HepG2 (cell line): ENCODE results near the gene DYNLT2B.

Source experiments
- ATF3 ChIP-seq: sonication (generic); formaldehyde crosslinking; IDR thresholded peaks from 2 replicates; pipeline ENCODE4 v1.4.0; 2020; ENCODE audit warnings: missing genetic modification reagents
- CTCF ChIP-seq: sonication (generic); formaldehyde crosslinking; IDR thresholded peaks from 2 replicates; pipeline ENCODE4 v1.5.0; 2020; ENCODE audit warnings: mild to moderate bottlenecking, missing genetic modification reagents, moderate library complexity
- FOXK2 ChIP-seq: fragments of 450-650 bp; IDR thresholded peaks from 2 replicates; pipeline ENCODE4 v1.6.1; 2016
- HNRNPH1 ChIP-seq: fragments of 200-400 bp; formaldehyde crosslinking; optimal IDR thresholded peaks from 2 replicates; pipeline ENCODE3; 2017; ENCODE audit warnings: mild to moderate bottlenecking, low read depth, low read length
- KLF11 ChIP-seq: IDR thresholded peaks from 2 replicates; pipeline ENCODE4 v1.6.1; 2016; ENCODE audit warnings: missing compliant biosample characterization
- MAZ ChIP-seq, 2 experiments: sonication (generic) in 1 of 2; formaldehyde crosslinking in 1 of 2; IDR thresholded peaks; 2 replicates each; pipeline versions ENCODE4 v1.5.0 to v1.6.1; 2012 to 2020; ENCODE audit warnings: low read depth in 2 of 2, mild to moderate bottlenecking in 2 of 2, borderline replicate concordance in 1 of 2, improper control_type of control experiment in 1 of 2, low read length in 1 of 2, missing genetic modification reagents in 1 of 2, moderate library complexity in 1 of 2
- MNT ChIP-seq: fragments of 450-650 bp; IDR thresholded peaks from 2 replicates; pipeline ENCODE4 v1.6.1; 2016
- PBX3 ChIP-seq: sonication (generic); formaldehyde crosslinking; IDR thresholded peaks from 2 replicates; pipeline ENCODE4 v1.8.1; 2023; ENCODE audit warnings: missing genetic modification reagents, inconsistent platforms, borderline replicate concordance
- SIN3A ChIP-seq: IDR thresholded peaks from 2 replicates; pipeline ENCODE4 v1.6.1; 2011; ENCODE audit warnings: low read depth, mild to moderate bottlenecking, control low read depth, low read length, borderline replicate concordance
- ZNF501 ChIP-seq: sonication (generic); formaldehyde crosslinking; IDR thresholded peaks from 2 replicates; pipeline ENCODE4 v1.5.1; 2020; ENCODE audit warnings: mild to moderate bottlenecking, moderate library complexity, missing genetic modification reagents

GRCh38 chr3:196339044-196339443, 21.0 kb upstream of the DYNLT2B start:
- TF ChIP-seq CTCF (CRISPR knock-in tag) (no peak), MNT (no peak), HNRNPH1 (no peak), ATF3 (CRISPR knock-in tag) (no peak), SIN3A (no peak), PBX3 (CRISPR knock-in tag) (no peak), ZNF501 (no peak), MAZ (IDR thresholded peaks at IDR 0.05; ENCODE audit: borderline replicate concordance, low read depth, low read length) (no peak), MAZ (CRISPR knock-in tag; IDR thresholded peaks at IDR 0.05; ENCODE audit: low read depth) (no peak), FOXK2 (no peak), KLF11 (no peak)
